ENCODE data around the gene NAPEPLD.

Gene NAPEPLD

GRCh38 chr7:103071000-103071399, 77.9 kb downstream of the NAPEPLD start:
- TF ChIP-seq CTCF (IDR thresholded peaks at IDR 0.05; ENCODE audit: insufficient read depth, low read length, poor library complexity, severe bottlenecking) = no peak
- Histone ChIP-seq H3K36me3 (ENCODE audit: control insufficient read depth, insufficient read depth, low read length) (no peaks in the 10 kb centered on the region), H3K27me3 (replicated peaks; ENCODE audit: control insufficient read depth, insufficient read depth, low read length) (no peaks in the 10 kb centered on the region), H3K4me3 (replicated peaks; ENCODE audit: low read depth, low read length) (no peak overlapping the region)
- no peak for DNase-seq (ENCODE audit: extremely low read depth, insufficient read length)

- Histone ChIP-seq H3K36me3 (ENCODE audit: control insufficient read depth, insufficient read depth, low read length) (no peaks in the 10 kb centered on the region), H3K4me3 (replicated peaks; ENCODE audit: low read depth, low read length) (no peak overlapping the region), H3K27me3 (replicated peaks; ENCODE audit: control insufficient read depth, insufficient read depth, low read length) (no peaks in the 10 kb centered on the region)
- TF ChIP-seq CTCF (IDR thresholded peaks at IDR 0.05; ENCODE audit: insufficient read depth, low read length, poor library complexity, severe bottlenecking) = no peak
- no peak for DNase-seq (ENCODE audit: extremely low read depth, insufficient read length)
Observed at GRCh38 chr7:103068414-103069403, 80.2 kb downstream of the NAPEPLD start.

GRCh38 chr7:103065667-103066066, 83.2 kb downstream of the NAPEPLD start:
- peak; percentile 87 for TF ChIP-seq CTCF (IDR thresholded peaks at IDR 0.05; ENCODE audit: insufficient read depth, low read length, poor library complexity, severe bottlenecking)
- H3K4me3 ChIP-seq (replicated peaks; ENCODE audit: low read depth, low read length) = no peak overlapping the region
- no peaks in the 10 kb centered on the region for H3K27me3 ChIP-seq (replicated peaks; ENCODE audit: control insufficient read depth, insufficient read depth, low read length)
- DNase-seq (ENCODE audit: extremely low read depth, insufficient read length) = no peak
- no peaks in the 10 kb centered on the region for H3K36me3 ChIP-seq (ENCODE audit: control insufficient read depth, insufficient read depth, low read length)

- TF ChIP-seq CTCF (IDR thresholded peaks at IDR 0.05; ENCODE audit: insufficient read depth, low read length, poor library complexity, severe bottlenecking) = no peak
- no peak for DNase-seq (ENCODE audit: extremely low read depth, insufficient read length)
- no peaks in the 10 kb centered on the region for H3K36me3 ChIP-seq (ENCODE audit: control insufficient read depth, insufficient read depth, low read length)
- no peaks in the 10 kb centered on the region for H3K27me3 ChIP-seq (replicated peaks; ENCODE audit: control insufficient read depth, insufficient read depth, low read length)
- H3K4me3 ChIP-seq (replicated peaks; ENCODE audit: low read depth, low read length) = no peak overlapping the region
Observed at GRCh38 chr7:103063895-103064294, 85.0 kb downstream of the NAPEPLD start.

- no peak for DNase-seq (ENCODE audit: extremely low read depth, insufficient read length)
- Histone ChIP-seq H3K27me3 (replicated peaks; ENCODE audit: control insufficient read depth, insufficient read depth, low read length) (no peaks in the 10 kb centered on the region), H3K4me3 (replicated peaks; ENCODE audit: low read depth, low read length) (no peak overlapping the region), H3K36me3 (ENCODE audit: control insufficient read depth, insufficient read depth, low read length) (no peaks in the 10 kb centered on the region)
- no peak for TF ChIP-seq CTCF (IDR thresholded peaks at IDR 0.05; ENCODE audit: insufficient read depth, low read length, poor library complexity, severe bottlenecking)
Observed at GRCh38 chr7:103059471-103059870, 89.4 kb downstream of the NAPEPLD start.
